Endodermal cell (in vitro differentiated cells): ENCODE results near the gene NSUN6. TPM values are rescaled to one million over a fixed set of nuclear protein-coding genes. Genes with fewer than 3 reads are reported as not detected.

Experiments
- DNase-seq: peaks from one replicate; pipeline ENCODE4 v3.0.0-alpha.2; 2017
- H3K27ac ChIP-seq: 2 replicates; pipeline ENCODE4 v1.5.1; 2013; ENCODE audit warnings: mild to moderate bottlenecking, low read depth, low read length, moderate library complexity
- H3K27me3 ChIP-seq: 2 replicates; pipeline ENCODE4 v1.6.1; 2013; ENCODE audit warnings: mild to moderate bottlenecking, low read length, moderate library complexity; ENCODE audit not compliant: insufficient read depth, control insufficient read depth, poor library complexity, severe bottlenecking
- H3K36me3 ChIP-seq: 2 replicates; pipeline ENCODE4 v1.7.0; 2013; ENCODE audit warnings: mild to moderate bottlenecking, low read length, moderate library complexity; ENCODE audit not compliant: control insufficient read depth, insufficient read depth
- H3K4me1 ChIP-seq: one replicate; pipeline ENCODE4 v1.7.0; 2013; ENCODE audit warnings: low read length; ENCODE audit not compliant: control insufficient read depth, insufficient read depth
- H3K4me3 ChIP-seq: 2 replicates; pipeline ENCODE4 v1.5.1; 2013; ENCODE audit warnings: mild to moderate bottlenecking, low read length, moderate library complexity
- H3K9ac ChIP-seq: 2 replicates; pipeline ENCODE4 v1.6.1; 2013; ENCODE audit warnings: mild to moderate bottlenecking, low read length, moderate library complexity; ENCODE audit not compliant: poor library complexity, severe bottlenecking; ENCODE audit errors: extremely low read depth
- H3K9me3 ChIP-seq: 2 replicates; pipeline ENCODE4 v1.6.1; 2013; ENCODE audit warnings: mild to moderate bottlenecking, low read length, moderate library complexity; ENCODE audit not compliant: control insufficient read depth
- H3K27ac Mint-ChIP-seq: 2 replicates; pipeline ENCODE4 v1.8.0; 2020; ENCODE audit warnings: mixed read lengths
- H3K27me3 Mint-ChIP-seq: 2 replicates; pipeline ENCODE4 v1.8.0; 2021; ENCODE audit warnings: mild to moderate bottlenecking, mixed read lengths; ENCODE audit not compliant: insufficient read depth
- H3K36me3 Mint-ChIP-seq: 2 replicates; pipeline ENCODE4 v1.8.0; 2020; ENCODE audit warnings: low read depth, mixed read lengths
- H3K4me1 Mint-ChIP-seq: 2 replicates; pipeline ENCODE4 v1.8.0; 2020; ENCODE audit warnings: mixed read lengths
- H3K4me3 Mint-ChIP-seq: 2 replicates; pipeline ENCODE4 v1.8.0; 2020; ENCODE audit warnings: mild to moderate bottlenecking, moderate library complexity, mixed read lengths
- H3K9me3 Mint-ChIP-seq: 2 replicates; pipeline ENCODE4 v1.8.0; 2020; ENCODE audit warnings: mild to moderate bottlenecking, mixed read lengths
- CTCF ChIP-seq: fragments of 200-600 bp; sonication (generic); conservative IDR thresholded peaks from 2 replicates; pipeline ENCODE4 v1.5.0; 2021; ENCODE audit warnings: antibody characterized with exemption, mild to moderate bottlenecking
- WGBS, 2 experiments: methylation state at CpG; one replicate each; pipeline versions ENCODE4 v1.1.5 to v1.1.7; 2013; ENCODE audit warnings: missing lambda C conversion rate in 2 of 2, mixed read lengths in 1 of 2; ENCODE audit not compliant: insufficient coverage in 1 of 2, insufficient read length in 1 of 2; 5-methylcytosine and 5-hydroxymethylcytosine counted together
- total RNA-seq, 2 donors: library from RNA; stranded (reverse); fragmentation: NEBNext Ultra II Directional in 1 of 2; extraction: Animal tissue kit (Norgen Biotek cat#: 25700) in 1 of 2; gene quantifications; 2 replicates in 1 of 2; 3 replicates in 1 of 2; pipeline ENCODE4 v1.2.1, GENCODE V29; 2021

The NSUN6 gene
- total RNA-seq, 2 donors from 2014 or later, result 10.6 to 15.4 TPM

GRCh38 chr10:18650404-18650997 is 886 bp downstream of the NSUN6 start:
- peak overlapping the region; percentile 99 for H3K4me3 ChIP-seq
- H3K4me3 Mint-ChIP-seq, result peak overlapping the region; percentile 91
- no peak for TF ChIP-seq CTCF
- no peaks in the 10 kb centered on the region for H3K9me3 ChIP-seq
- no peak for DNase-seq
- H3K4me1 Mint-ChIP-seq, result peaks cover 19% of the 10 kb centered on the region
- H3K27ac Mint-ChIP-seq, result peak overlapping the region; percentile 95
- no peaks in the 10 kb centered on the region for H3K9me3 Mint-ChIP-seq
- no peaks in the 10 kb centered on the region for H3K4me1 ChIP-seq
- H3K27ac ChIP-seq, result no peak overlapping the region
- H3K27me3 Mint-ChIP-seq, result no peaks in the 10 kb centered on the region
- peaks cover 16% of the 10 kb centered on the region for H3K36me3 ChIP-seq
- peaks cover 12% of the 10 kb centered on the region for H3K36me3 Mint-ChIP-seq
- WGBS, 2 experiments, result 3 to 6% methylated on average over 5 to 6 of the region's 6 CpGs
- peak overlapping the region; percentile 72 for H3K9ac ChIP-seq
- H3K27me3 ChIP-seq, result no peaks in the 10 kb centered on the region

- Histone ChIP-seq H3K9me3 (no peaks in the 10 kb centered on the region), H3K9ac (peak overlapping the region; percentile 72), H3K27ac (no peak overlapping the region), H3K4me1 (no peaks in the 10 kb centered on the region), H3K4me3 (peak overlapping the region; percentile 99), H3K36me3 (peaks cover 19% of the 10 kb centered on the region), H3K27me3 (no peaks in the 10 kb centered on the region)
- no peaks in the 10 kb centered on the region for H3K9me3 Mint-ChIP-seq
- peaks cover 15% of the 10 kb centered on the region for H3K36me3 Mint-ChIP-seq
- no peak for DNase-seq
- peaks cover 19% of the 10 kb centered on the region for H3K4me1 Mint-ChIP-seq
- H3K4me3 Mint-ChIP-seq, result peak overlapping the region; percentile 91
- no peak for TF ChIP-seq CTCF
- no peak overlapping the region for H3K27ac Mint-ChIP-seq
- WGBS, 2 experiments, result 81 to 86% methylated on average over 4 to 7 of the region's 7 CpGs
- H3K27me3 Mint-ChIP-seq, result no peaks in the 10 kb centered on the region
Measured at GRCh38 chr10:18649364-18649959, 1.9 kb downstream of the NSUN6 start.

GRCh38 chr10:18647945-18648344 is 3.4 kb downstream of the NSUN6 start:
- H3K27ac Mint-ChIP-seq, result no peak overlapping the region
- Histone ChIP-seq H3K27ac (no peak overlapping the region), H3K4me3 (no peak overlapping the region), H3K36me3 (peaks cover 23% of the 10 kb centered on the region), H3K9me3 (no peaks in the 10 kb centered on the region), H3K9ac (no peak overlapping the region), H3K4me1 (no peaks in the 10 kb centered on the region), H3K27me3 (no peaks in the 10 kb centered on the region)
- DNase-seq, result no peak
- no peaks in the 10 kb centered on the region for H3K27me3 Mint-ChIP-seq
- H3K36me3 Mint-ChIP-seq, result peaks cover 6% of the 10 kb centered on the region
- H3K4me1 Mint-ChIP-seq, result peaks cover 19% of the 10 kb centered on the region
- no peak for TF ChIP-seq CTCF
- H3K9me3 Mint-ChIP-seq, result no peaks in the 10 kb centered on the region
- H3K4me3 Mint-ChIP-seq, result no peak overlapping the region
- 94 to 100% methylated on average over 3 of the region's 3 CpGs for WGBS, 2 experiments
